Trophoblast cell (in vitro differentiated cells and primary cell): ENCODE measurements around the gene TXNDC16.

Experiments used
- DNase-seq, 2 donors: peaks; one replicate each; pipeline ENCODE4 v3.0.0-alpha.2; 2016
- H2AFZ ChIP-seq: 2 replicates; pipeline ENCODE4 v1.6.1; 2013; ENCODE audit warnings: low read length, moderate library complexity, mild to moderate bottlenecking; ENCODE audit not compliant: insufficient read depth, poor library complexity
- H2AK5ac ChIP-seq: 2 replicates; pipeline ENCODE4 v1.6.1; 2013; ENCODE audit warnings: mild to moderate bottlenecking, low read length
- H2BK120ac ChIP-seq: 2 replicates; pipeline ENCODE4 v1.6.1; 2013; ENCODE audit warnings: low read length, mild to moderate bottlenecking, moderate library complexity; ENCODE audit not compliant: insufficient read depth, poor library complexity
- H2BK12ac ChIP-seq: 2 replicates; pipeline ENCODE4 v1.6.1; 2013; ENCODE audit warnings: mild to moderate bottlenecking, low read length, moderate library complexity
- H2BK5ac ChIP-seq: 2 replicates; pipeline ENCODE4 v1.6.1; 2013; ENCODE audit warnings: low read length, low read depth, moderate library complexity, mild to moderate bottlenecking; ENCODE audit not compliant: poor library complexity
- H3K14ac ChIP-seq: 2 replicates; pipeline ENCODE4 v1.6.1; 2013; ENCODE audit warnings: mild to moderate bottlenecking, low read length
- H3K18ac ChIP-seq: 2 replicates; pipeline ENCODE4 v1.6.1; 2013; ENCODE audit warnings: mild to moderate bottlenecking, low read length
- H3K23ac ChIP-seq: 2 replicates; pipeline ENCODE4 v1.6.1; 2013; ENCODE audit warnings: low read length
- H3K27ac ChIP-seq: 2 replicates; pipeline ENCODE4 v1.5.1; 2013; ENCODE audit warnings: low read depth, mild to moderate bottlenecking, inconsistent platforms, low read length, moderate library complexity
- H3K27me3 ChIP-seq: 2 replicates; pipeline ENCODE4 v1.6.1; 2013; ENCODE audit warnings: inconsistent platforms, mild to moderate bottlenecking, low read length, moderate library complexity; ENCODE audit not compliant: insufficient read depth
- H3K36me3 ChIP-seq, 2 experiments: 1 replicate in 1 of 2; 2 replicates in 1 of 2; pipeline ENCODE4 v1.6.1; 2013; ENCODE audit warnings: low read length in 2 of 2, mild to moderate bottlenecking in 2 of 2, moderate library complexity in 1 of 2; ENCODE audit not compliant: insufficient read depth in 2 of 2, control insufficient read depth in 1 of 2
- H3K4ac ChIP-seq: 2 replicates; pipeline ENCODE4 v1.6.1; 2013; ENCODE audit warnings: low read depth, mild to moderate bottlenecking, low read length, moderate library complexity
- H3K4me1 ChIP-seq, 2 experiments: 1 replicate in 1 of 2; 2 replicates in 1 of 2; pipeline ENCODE4 v1.6.1; 2013; ENCODE audit warnings: low read length in 2 of 2, mild to moderate bottlenecking in 2 of 2, moderate library complexity in 1 of 2; ENCODE audit not compliant: insufficient read depth in 2 of 2, control insufficient read depth in 1 of 2
- H3K4me2 ChIP-seq: 2 replicates; pipeline ENCODE4 v1.6.1; 2013; ENCODE audit warnings: inconsistent platforms, mild to moderate bottlenecking, low read length, moderate library complexity
- H3K4me3 ChIP-seq: 2 replicates; pipeline ENCODE4 v1.5.1; 2013; ENCODE audit warnings: mild to moderate bottlenecking, low read depth, low read length, inconsistent platforms
- H3K79me1 ChIP-seq: one replicate; pipeline ENCODE4 v1.6.1; 2013; ENCODE audit warnings: low read length
- H3K79me2 ChIP-seq: 2 replicates; pipeline ENCODE4 v1.6.1; 2013; ENCODE audit warnings: low read length, mild to moderate bottlenecking; ENCODE audit not compliant: control insufficient read depth, insufficient read depth, poor library complexity
- H3K9ac ChIP-seq: 2 replicates; pipeline ENCODE4 v1.6.1; 2013; ENCODE audit warnings: mild to moderate bottlenecking, low read length
- H3K9me3 ChIP-seq: 2 replicates; pipeline ENCODE4 v1.6.1; 2013; ENCODE audit warnings: low read depth, mild to moderate bottlenecking, control low read depth, inconsistent platforms, low read length; ENCODE audit not compliant: insufficient read depth
- H4K12ac ChIP-seq: 2 replicates; pipeline ENCODE4 v1.6.1; 2013; ENCODE audit warnings: low read depth, mild to moderate bottlenecking, low read length, moderate library complexity
- H4K8ac ChIP-seq: 2 replicates; pipeline ENCODE4 v1.6.1; 2013; ENCODE audit warnings: low read depth, mild to moderate bottlenecking, low read length, moderate library complexity
- H4K91ac ChIP-seq: one replicate; pipeline ENCODE4 v1.6.1; 2013; ENCODE audit warnings: low read depth, mild to moderate bottlenecking, low read length, moderate library complexity
- WGBS: extraction: QIAGEN DNeasy Blood & Tissue Kit; methylation state at CpG from one replicate; pipeline ENCODE4 v1.1.7; 2013; ENCODE audit warnings: missing lambda C conversion rate; ENCODE audit not compliant: insufficient read length, insufficient coverage; ENCODE audit errors: extremely low coverage; 5-methylcytosine and 5-hydroxymethylcytosine counted together

The TXNDC16 gene

DNA sequence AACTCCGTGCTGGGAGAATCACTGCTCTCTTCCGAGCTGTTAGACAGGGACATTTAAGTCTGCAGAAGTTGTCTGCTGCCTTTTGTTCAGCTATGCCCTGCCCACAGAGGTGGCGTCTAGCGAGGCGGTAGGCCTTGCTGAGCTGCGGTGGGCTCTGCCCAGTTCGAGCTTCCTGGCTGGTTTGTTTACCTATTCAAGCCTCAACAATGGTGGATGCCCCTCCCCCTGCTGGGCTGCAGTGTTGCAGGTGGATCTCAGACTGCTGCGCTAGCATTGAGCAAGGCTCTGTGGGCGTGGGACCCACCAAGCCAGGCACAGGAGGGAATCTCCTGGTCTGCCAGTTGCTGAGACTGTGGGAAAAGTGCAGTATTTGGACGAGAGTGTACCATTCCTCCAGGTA, 44.0 kb upstream of the TXNDC16 start:
- H3K27ac ChIP-seq: no peak overlapping the region
- no peak overlapping the region for H3K4me3 ChIP-seq
- no peak overlapping the region for H2BK5ac ChIP-seq
- no peak overlapping the region for H4K91ac ChIP-seq
- H4K8ac ChIP-seq: no peak overlapping the region
- H3K4me2 ChIP-seq: no peak overlapping the region
- H3K14ac ChIP-seq: no peak overlapping the region
- no peaks in the 10 kb centered on the region for H3K27me3 ChIP-seq
- H2AFZ ChIP-seq: no peak overlapping the region
- no peak for DNase-seq
- H3K9me3 ChIP-seq: peaks cover 3% of the 10 kb centered on the region
- no peaks in the 10 kb centered on the region for H3K36me3 ChIP-seq
- no peak overlapping the region for H2BK120ac ChIP-seq
- no peaks in the 10 kb centered on the region for H3K79me2 ChIP-seq
- no peak overlapping the region for H3K18ac ChIP-seq
- no peak overlapping the region for H2BK12ac ChIP-seq
- H4K12ac ChIP-seq: no peak overlapping the region
- no peak overlapping the region for H3K9ac ChIP-seq
- no peaks in the 10 kb centered on the region for H3K79me1 ChIP-seq
- no peak overlapping the region for H3K23ac ChIP-seq
- no peak overlapping the region for H2AK5ac ChIP-seq
- H3K4ac ChIP-seq: no peak overlapping the region
- H3K4me1 ChIP-seq: no peaks in the 10 kb centered on the region
- WGBS: no CpG with 5 or more reads among the region's 10 CpGs

DNA sequence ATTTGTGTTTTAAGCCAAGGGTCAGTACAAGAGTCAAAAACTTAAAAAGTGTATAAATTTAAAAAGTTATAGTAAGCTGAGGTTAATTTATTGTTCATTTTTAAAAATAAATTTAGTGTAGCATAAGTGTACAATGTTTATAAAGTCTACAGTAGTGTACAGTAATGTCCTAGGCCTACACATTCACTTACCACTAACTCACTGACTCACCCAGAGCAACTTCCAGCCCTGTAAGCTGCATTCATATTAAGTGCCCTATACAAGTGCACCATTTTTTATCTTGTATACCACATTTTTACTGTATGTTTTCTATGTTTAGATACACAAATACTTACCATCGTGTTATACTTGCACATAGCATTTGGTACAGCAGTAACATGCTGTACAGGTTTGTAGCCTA, 38.0 kb upstream of the TXNDC16 start:
- Histone ChIP-seq H3K18ac (no peak overlapping the region), H3K4me3 (no peak overlapping the region), H3K79me1 (no peaks in the 10 kb centered on the region), H3K27ac (no peak overlapping the region), H2AFZ (no peak overlapping the region), H3K4me1 (no peaks in the 10 kb centered on the region), H3K4ac (no peak overlapping the region), H3K9ac (no peak overlapping the region), H4K8ac (no peak overlapping the region), H3K9me3 (no peaks in the 10 kb centered on the region), H4K91ac (no peak overlapping the region), H4K12ac (no peak overlapping the region), H2AK5ac (no peak overlapping the region), H3K36me3 (no peaks in the 10 kb centered on the region), H3K14ac (no peak overlapping the region), H2BK5ac (no peak overlapping the region), H3K79me2 (no peaks in the 10 kb centered on the region), H2BK120ac (no peak overlapping the region), H3K23ac (no peak overlapping the region), H3K4me2 (no peak overlapping the region), H3K27me3 (no peaks in the 10 kb centered on the region), H2BK12ac (no peak overlapping the region)
- no peak for DNase-seq
- WGBS: no CpG with 5 or more reads among the region's 1 CpG

GRCh38 chr14:52589646-52590045, 37.3 kb upstream of the TXNDC16 start:
- H3K27ac ChIP-seq: no peak overlapping the region
- H3K23ac ChIP-seq: no peak overlapping the region
- H3K4me1 ChIP-seq: no peaks in the 10 kb centered on the region
- no peak overlapping the region for H2BK12ac ChIP-seq
- no CpG with 5 or more reads among the region's 4 CpGs for WGBS
- H2AFZ ChIP-seq: no peak overlapping the region
- no peaks in the 10 kb centered on the region for H3K79me2 ChIP-seq
- H3K18ac ChIP-seq: no peak overlapping the region
- no peak overlapping the region for H3K4me2 ChIP-seq
- no peak overlapping the region for H3K9ac ChIP-seq
- H4K12ac ChIP-seq: no peak overlapping the region
- H4K8ac ChIP-seq: no peak overlapping the region
- H3K4ac ChIP-seq: no peak overlapping the region
- H3K79me1 ChIP-seq: no peaks in the 10 kb centered on the region
- H3K9me3 ChIP-seq: no peaks in the 10 kb centered on the region
- no peak overlapping the region for H2BK120ac ChIP-seq
- H3K36me3 ChIP-seq: no peaks in the 10 kb centered on the region
- no peak overlapping the region for H4K91ac ChIP-seq
- no peak overlapping the region for H3K4me3 ChIP-seq
- H2AK5ac ChIP-seq: no peak overlapping the region
- DNase-seq: no peak
- no peak overlapping the region for H3K14ac ChIP-seq
- no peak overlapping the region for H2BK5ac ChIP-seq
- H3K27me3 ChIP-seq: no peaks in the 10 kb centered on the region

DNA sequence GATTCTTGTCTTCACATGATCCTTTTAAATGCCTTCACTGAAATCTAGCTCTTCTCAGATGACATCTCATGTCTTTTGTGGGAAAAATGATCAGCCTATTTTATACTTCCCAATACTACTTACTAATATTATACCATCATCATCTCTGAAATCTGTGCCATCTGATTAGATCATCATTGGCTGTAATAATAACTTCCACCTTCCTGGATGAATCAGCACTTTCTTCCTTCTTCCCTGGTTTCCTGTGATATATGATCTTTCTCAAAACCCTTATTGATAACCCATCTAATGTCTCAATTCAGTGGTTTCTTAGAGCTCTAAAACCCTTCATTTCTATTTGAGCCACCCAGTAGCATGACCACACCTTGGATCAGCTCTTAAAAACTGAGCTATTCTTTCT, 31.2 kb upstream of the TXNDC16 start:
- no peak overlapping the region for H4K12ac ChIP-seq
- no peaks in the 10 kb centered on the region for H3K27me3 ChIP-seq
- H3K27ac ChIP-seq: no peak overlapping the region
- no peak overlapping the region for H2BK5ac ChIP-seq
- H3K4me3 ChIP-seq: no peak overlapping the region
- no peaks in the 10 kb centered on the region for H3K4me1 ChIP-seq
- H3K14ac ChIP-seq: no peak overlapping the region
- H3K18ac ChIP-seq: no peak overlapping the region
- H2BK120ac ChIP-seq: no peak overlapping the region
- H4K91ac ChIP-seq: no peak overlapping the region
- H3K36me3 ChIP-seq: no peaks in the 10 kb centered on the region
- no peaks in the 10 kb centered on the region for H3K9me3 ChIP-seq
- H3K79me2 ChIP-seq: no peaks in the 10 kb centered on the region
- no peak overlapping the region for H2AK5ac ChIP-seq
- H3K23ac ChIP-seq: no peak overlapping the region
- no peak overlapping the region for H4K8ac ChIP-seq
- no peak overlapping the region for H2BK12ac ChIP-seq
- H3K9ac ChIP-seq: no peak overlapping the region
- DNase-seq: no peak
- no peaks in the 10 kb centered on the region for H3K79me1 ChIP-seq
- H3K4me2 ChIP-seq: no peak overlapping the region
- H2AFZ ChIP-seq: no peak overlapping the region
- no peak overlapping the region for H3K4ac ChIP-seq

GRCh38 chr14:52575858-52576257, 23.6 kb upstream of the TXNDC16 start:
- WGBS: no CpG with 5 or more reads among the region's 2 CpGs
- no peak overlapping the region for H3K4ac ChIP-seq

More at GRCh38 chr14:52575858-52576257, 23.6 kb upstream of the TXNDC16 start:
- H3K4me2 ChIP-seq: no peak overlapping the region
- no peak overlapping the region for H3K23ac ChIP-seq
- H3K27me3 ChIP-seq: no peaks in the 10 kb centered on the region
- H3K9me3 ChIP-seq: no peaks in the 10 kb centered on the region
- H3K36me3 ChIP-seq: no peaks in the 10 kb centered on the region
- no peaks in the 10 kb centered on the region for H3K79me1 ChIP-seq
- no peak overlapping the region for H2AK5ac ChIP-seq
- no peak overlapping the region for H2BK12ac ChIP-seq
- H3K9ac ChIP-seq: no peak overlapping the region
- H3K4me1 ChIP-seq: no peaks in the 10 kb centered on the region
- H4K12ac ChIP-seq: no peak overlapping the region
- no peak overlapping the region for H3K14ac ChIP-seq
- no peak overlapping the region for H4K8ac ChIP-seq
- H2AFZ ChIP-seq: no peak overlapping the region
- H2BK5ac ChIP-seq: no peak overlapping the region
- no peak overlapping the region for H3K4me3 ChIP-seq
- DNase-seq: no peak
- no peaks in the 10 kb centered on the region for H3K79me2 ChIP-seq
- no peak overlapping the region for H3K18ac ChIP-seq
- no peak overlapping the region for H3K27ac ChIP-seq
- no peak overlapping the region for H4K91ac ChIP-seq
- no peak overlapping the region for H2BK120ac ChIP-seq
